NCI-H1105 (cell line): ENCODE measurements around the gene TSPEAR.
"Not testable (repeated sequence)": the region's sequence is repeated elsewhere in the genome, so short reads cannot be mapped to it uniquely, and the experiment has no call there.

Experiments
- DNase-seq: peaks from one replicate; lab custom pipeline; 2025; lab: John Stamatoyannopoulos, UW

Gene TSPEAR

GRCh38 chr21:44627181-44627822, 84.1 kb downstream of the TSPEAR start:
- not testable (repeated sequence) for DNase-seq

GRCh38 chr21:44626673-44627143, 84.7 kb downstream of the TSPEAR start, which contains the start of gene KRTAP10-9:
Gene KRTAP10-9, plus strand, starts transcription at chr21:44627093. Its CDS starts 79 bp downstream, at chr21:44627172.
- DNase-seq: no peak

GRCh38 chr21:44626262-44626661, 85.1 kb downstream of the TSPEAR start:
- no peak for DNase-seq

GRCh38 chr21:44625756-44626155, 85.6 kb downstream of the TSPEAR start:
- no peak for DNase-seq

GRCh38 chr21:44623575-44623974, 87.8 kb downstream of the TSPEAR start:
- DNase-seq: no peak

GRCh38 chr21:44619886-44620285, 91.5 kb downstream of the TSPEAR start:
- no peak for DNase-seq

GRCh38 chr21:44618909-44619308, 92.5 kb downstream of the TSPEAR start:
- no peak for DNase-seq

- DNase-seq: no peak
Observed at GRCh38 chr21:44618504-44618903, 92.9 kb downstream of the TSPEAR start.

GRCh38 chr21:44617071-44617501, 94.3 kb downstream of the TSPEAR start:
- no peak for DNase-seq

- DNase-seq: no peak
Observed at GRCh38 chr21:44616591-44616926, 94.8 kb downstream of the TSPEAR start.

GRCh38 chr21:44615911-44616590, 95.3 kb downstream of the TSPEAR start:
- no peak for DNase-seq

- no peak for DNase-seq
Observed at GRCh38 chr21:44615466-44615865, 95.9 kb downstream of the TSPEAR start.

- DNase-seq: no peak
Observed at GRCh38 chr21:44614961-44615391, 96.4 kb downstream of the TSPEAR start.

GRCh38 chr21:44614161-44614631, 97.2 kb downstream of the TSPEAR start:
- DNase-seq: no peak

- no peak for DNase-seq
Observed at GRCh38 chr21:44613386-44614155, 97.8 kb downstream of the TSPEAR start.

- DNase-seq: no peak
Observed at GRCh38 chr21:44612669-44613229, 98.6 kb downstream of the TSPEAR start.

- no peak for DNase-seq
Observed at GRCh38 chr21:44612029-44612486, 99.3 kb downstream of the TSPEAR start, which contains the start of gene KRTAP10-8. Gene KRTAP10-8, plus strand, starts transcription at chr21:44612079. Its CDS starts 22 bp downstream, at chr21:44612101.

- no peak for DNase-seq
Observed at GRCh38 chr21:44611551-44611950, 99.8 kb downstream of the TSPEAR start.

- not testable (repeated sequence) for DNase-seq
Observed at GRCh38 chr21:44610157-44610843, 101.1 kb downstream of the TSPEAR start.

GRCh38 chr21:44609193-44609592, 102.2 kb downstream of the TSPEAR start:
- DNase-seq: no peak

- no peak for DNase-seq
Observed at GRCh38 chr21:44606495-44606894, 104.9 kb downstream of the TSPEAR start.
